Measurements from ENCODE around the gene GOLGA6B.
"Not testable (repeated sequence)": the region's sequence is repeated elsewhere in the genome, so short reads cannot be mapped to it uniquely, and the experiment has no call there.

GOLGA6B gene

GRCh38 chr15:72670656-72671352, 16.3 kb downstream of the GOLGA6B start:
- H3K4me3 ChIP-seq (ENCODE audit: low read depth, low read length); in situ Hi-C loops (cut with HindIII; ENCODE audit: low sequenced_read_pairs): not testable (repeated sequence)

DNA sequence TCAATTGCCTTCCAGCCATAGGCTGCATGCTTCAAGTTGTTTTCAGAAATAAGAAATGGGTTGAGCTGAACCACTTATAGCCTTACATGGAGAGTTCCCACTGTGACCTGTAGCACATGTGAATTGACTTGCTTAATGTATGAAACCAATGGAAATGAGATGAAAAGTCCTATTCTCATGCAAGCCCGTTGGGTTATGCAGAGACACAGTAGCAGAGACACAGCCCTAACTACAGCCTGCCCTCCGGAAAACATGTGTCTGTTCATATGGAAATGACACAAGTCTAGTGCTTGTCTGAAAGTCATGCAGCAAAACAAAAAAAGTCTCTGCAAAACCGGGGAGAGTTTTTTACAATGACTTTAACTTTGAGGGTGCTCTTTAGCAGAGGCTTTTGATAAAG, 17.0 kb downstream of the GOLGA6B start:
- no peak for DNase-seq (ENCODE audit: low read depth, low spot score)
- H3K4me3 ChIP-seq (ENCODE audit: low read depth, low read length): no peak overlapping the region
- TF ChIP-seq CTCF (IDR thresholded peaks at IDR 0.05; ENCODE audit: low read depth, low read length): no peak
- in situ Hi-C loops (cut with HindIII; ENCODE audit: low sequenced_read_pairs): no loop called here

More at GRCh38 chr15:72670656-72671352, 16.3 kb downstream of the GOLGA6B start:
- TF ChIP-seq CTCF (IDR thresholded peaks at IDR 0.05; ENCODE audit: low read depth, low read length): peak; percentile 82
- peak; percentile 61 for DNase-seq (ENCODE audit: low read depth, low spot score)

DNA sequence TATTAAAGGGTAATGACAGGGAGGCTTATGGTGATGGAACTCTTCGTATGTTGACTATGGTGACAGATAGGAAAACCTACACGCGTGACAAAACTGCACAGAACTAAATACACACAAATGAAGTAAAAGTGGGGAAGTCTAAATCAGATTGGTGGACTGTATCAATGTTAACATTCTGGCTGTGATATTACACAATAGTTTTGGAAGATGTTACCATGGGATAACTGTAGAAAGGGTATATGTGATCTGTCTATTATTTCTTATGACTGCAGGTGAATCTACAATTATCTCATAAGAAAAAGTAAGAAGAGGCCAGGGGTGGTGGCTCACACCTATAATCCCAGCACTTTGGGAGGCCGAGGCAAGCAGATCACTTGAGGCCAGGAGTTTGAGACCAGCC, 22.3 kb downstream of the GOLGA6B start:
- no peak for TF ChIP-seq CTCF (IDR thresholded peaks at IDR 0.05; ENCODE audit: low read depth, low read length)
- no peak for DNase-seq (ENCODE audit: low read depth, low spot score)
- in situ Hi-C loops (cut with HindIII; ENCODE audit: low sequenced_read_pairs): no loop called here
- H3K4me3 ChIP-seq (ENCODE audit: low read depth, low read length): no peak overlapping the region

GRCh38 chr15:72680931-72681330, 26.4 kb downstream of the GOLGA6B start:
- H3K4me3 ChIP-seq (ENCODE audit: low read depth, low read length): no peak overlapping the region
- DNase-seq (ENCODE audit: low read depth, low spot score): no peak
- no peak for TF ChIP-seq CTCF (IDR thresholded peaks at IDR 0.05; ENCODE audit: low read depth, low read length)
- in situ Hi-C loops (cut with HindIII; ENCODE audit: low sequenced_read_pairs): no loop called here

- DNase-seq (ENCODE audit: low read depth, low spot score): no peak
- no peak overlapping the region for H3K4me3 ChIP-seq (ENCODE audit: low read depth, low read length)
- in situ Hi-C loops (cut with HindIII; ENCODE audit: low sequenced_read_pairs): no loop called here
- TF ChIP-seq CTCF (IDR thresholded peaks at IDR 0.05; ENCODE audit: low read depth, low read length): no peak
Measured at GRCh38 chr15:72682772-72683171, 28.3 kb downstream of the GOLGA6B start.

- in situ Hi-C loops (cut with HindIII; ENCODE audit: low sequenced_read_pairs): no loop called here
- no peak for TF ChIP-seq CTCF (IDR thresholded peaks at IDR 0.05; ENCODE audit: low read depth, low read length)
- DNase-seq (ENCODE audit: low read depth, low spot score): no peak
- H3K4me3 ChIP-seq (ENCODE audit: low read depth, low read length): peak overlapping the region; percentile 80
Measured at GRCh38 chr15:72685301-72685924, 30.9 kb downstream of the GOLGA6B start.

Measured in astrocyte of the spinal cord (primary cell).